Endothelial cell of umbilical vein (primary cell): ENCODE data around the gene LRRN1. TPM values are rescaled to one million over a fixed set of nuclear protein-coding genes. Genes with fewer than 3 reads are reported as not detected.

Source experiments
- BruUV-seq: library from RNA; stranded (reverse); fragments of 400-500 nt; replicated peaks from 2 replicates; lab custom pipeline; 2021; lab: Mats Ljungman, UMichigan
- CTCF ChIA-PET: fragments of 300-600, 350-600 bp; sonication (Branson Sonifier 250); formaldehyde crosslinking; loops from one replicate; lab custom pipeline; 2021; ENCODE audit warnings: antibody characterized with exemption, inconsistent platforms; lab: Charles Lee
- POLR2A ChIA-PET: fragments of 300-600, 350-600 bp; sonication (Branson Sonifier 250); formaldehyde crosslinking; loops from one replicate; lab custom pipeline; 2021; ENCODE audit warnings: antibody characterized with exemption, inconsistent platforms; lab: Charles Lee
- DNase-seq: peaks from one replicate; pipeline ENCODE4 v3.0.0-alpha.2; 2011; ENCODE audit warnings: low read depth, low spot score
- FAIRE-seq: peaks from 2 replicates; lab custom pipeline; 2011; peaks lifted over from hg19 to GRCh38; lab: Jason Lieb, UNC
- H2AFZ ChIP-seq: 2 replicates; pipeline ENCODE4 v1.6.0; 2012; ENCODE audit warnings: low read depth, low read length, control low read depth, inconsistent platforms
- H3K27ac ChIP-seq: 2 replicates; pipeline ENCODE4 v1.5.1; 2011; ENCODE audit warnings: low read depth, mild to moderate bottlenecking, control low read depth, low read length, moderate library complexity; ENCODE audit not compliant: insufficient read depth
- H3K27me3 ChIP-seq, 2 experiments: 2 replicates each; pipeline versions ENCODE4 v1.6.0 to v1.6.1; 2011; ENCODE audit warnings: low read length in 2 of 2, mixed read lengths in 1 of 2; ENCODE audit not compliant: control insufficient read depth in 2 of 2, insufficient read depth in 2 of 2
- H3K36me3 ChIP-seq, 2 experiments: 2 replicates in 1 of 2; 3 replicates in 1 of 2; pipeline ENCODE4 v1.5.1; 2011; ENCODE audit warnings: low read length in 2 of 2, mild to moderate bottlenecking in 1 of 2, moderate library complexity in 1 of 2; ENCODE audit not compliant: control insufficient read depth in 2 of 2, insufficient read depth in 2 of 2; ENCODE audit errors: extremely low read depth in 1 of 2
- H3K4me1 ChIP-seq: 3 replicates; pipeline ENCODE4 v1.5.1; 2011; ENCODE audit warnings: mild to moderate bottlenecking, low read length; ENCODE audit not compliant: control insufficient read depth, insufficient read depth; ENCODE audit errors: extremely low read depth
- H3K4me2 ChIP-seq: 2 replicates; pipeline ENCODE4 v1.6.1; 2011; ENCODE audit warnings: low read length, control low read depth, mixed read lengths; ENCODE audit not compliant: insufficient read depth
- H3K4me3 ChIP-seq, 3 experiments: fragments of 200-600 bp in 1 of 3; sonication (generic), shearing (Covaris generic) in 1 of 3; replicated peaks in 1 of 3; 2 replicates each; pipeline ENCODE4 v1.5.1; 2011 to 2016; ENCODE audit warnings: control low read depth in 3 of 3, low read length in 3 of 3, mild to moderate bottlenecking in 2 of 3, inconsistent platforms in 1 of 3, low read depth in 1 of 3, moderate library complexity in 1 of 3; ENCODE audit not compliant: insufficient read depth in 1 of 3
- H3K79me2 ChIP-seq: 2 replicates; pipeline ENCODE4 v1.6.0; 2012; ENCODE audit warnings: low read length, inconsistent platforms; ENCODE audit not compliant: control insufficient read depth, insufficient read depth
- H3K9ac ChIP-seq: replicated peaks from 2 replicates; pipeline ENCODE3; 2011; ENCODE audit warnings: low read length, control low read depth; ENCODE audit not compliant: insufficient read depth; ENCODE audit errors: extremely low read depth
- H3K9me1 ChIP-seq: replicated peaks from 3 replicates; pipeline ENCODE4 v1.6.0; 2011; ENCODE audit warnings: mild to moderate bottlenecking, low read length; ENCODE audit not compliant: control insufficient read depth, insufficient read depth; ENCODE audit errors: extremely low read depth
- H3K9me3 ChIP-seq: replicated peaks from 2 replicates; pipeline ENCODE4 v1.5.1; 2012; ENCODE audit warnings: low read length, inconsistent platforms; ENCODE audit not compliant: control insufficient read depth, insufficient read depth
- H4K20me1 ChIP-seq: replicated peaks from 2 replicates; pipeline ENCODE3; 2011; ENCODE audit warnings: mild to moderate bottlenecking, low read length; ENCODE audit not compliant: control insufficient read depth, insufficient read depth; ENCODE audit errors: extremely low read depth
- CTCF ChIP-seq, 2 donors: IDR thresholded peaks; 1 replicate in 1 of 2; 2 replicates in 1 of 2; pipeline ENCODE4 v1.5.1; 2011; ENCODE audit warnings: low read length in 2 of 2, mild to moderate bottlenecking in 2 of 2, moderate library complexity in 2 of 2, control low read depth in 1 of 2, inconsistent platforms in 1 of 2, low read depth in 1 of 2; ENCODE audit not compliant: insufficient read depth in 1 of 2; ENCODE audit errors: extremely low read depth in 1 of 2
- EZH2 ChIP-seq: IDR thresholded peaks from 2 replicates; pipeline ENCODE4 v1.6.1; 2012; ENCODE audit warnings: borderline replicate concordance, low read depth, mild to moderate bottlenecking, moderate library complexity, low read length, inconsistent platforms; ENCODE audit not compliant: severe bottlenecking
- FOS ChIP-seq: IDR thresholded peaks from 2 replicates; pipeline ENCODE4 v1.6.1; 2011; ENCODE audit warnings: mild to moderate bottlenecking, low read length, moderate library complexity, borderline replicate concordance; ENCODE audit not compliant: insufficient read depth
- GATA2 ChIP-seq: IDR thresholded peaks from 2 replicates; pipeline ENCODE4 v1.7.0; 2011; ENCODE audit warnings: low read depth, mild to moderate bottlenecking, moderate library complexity, mixed read lengths, low read length; ENCODE audit not compliant: insufficient read length, insufficient read depth
- JUN ChIP-seq: IDR thresholded peaks from 2 replicates; pipeline ENCODE4 v1.6.1; 2011; ENCODE audit warnings: borderline replicate concordance, low read depth; ENCODE audit not compliant: insufficient read length, insufficient read depth
- MAX ChIP-seq: IDR thresholded peaks from 2 replicates; pipeline ENCODE4 v1.6.1; 2011; ENCODE audit not compliant: insufficient read depth, insufficient read length
- MYC ChIP-seq: IDR thresholded peaks from one replicate; pipeline ENCODE4 v1.6.1; 2011; ENCODE audit warnings: mild to moderate bottlenecking, low read depth, low read length
- POLR2A ChIP-seq: IDR thresholded peaks from 2 replicates; pipeline ENCODE4 v1.6.1; 2012; ENCODE audit warnings: low read depth, mild to moderate bottlenecking, control low read depth, low read length
- POLR2AphosphoS5 ChIP-seq: IDR thresholded peaks from 2 replicates; pipeline ENCODE4 v1.6.1; 2012; ENCODE audit warnings: low read depth, mild to moderate bottlenecking, control low read depth, low read length, moderate library complexity; ENCODE audit not compliant: insufficient read depth
- dilution Hi-C: fragments of 300-500 bp; cut with MboI; formaldehyde crosslinking; loops from one replicate; pipeline ENCODE4 v1.15.0; 2019; ENCODE audit warnings: low sequenced_read_pairs; ENCODE audit not compliant: extremely low pct_ligation_motif_present
- intact Hi-C: fragments of 100-400 bp; cut with micrococcal nuclease; formaldehyde crosslinking; loops from one replicate; pipeline ENCODE4 v1.10.0; 2022
- polyA plus RNA-seq, 4 experiments: library from polyadenylated mRNA; depleted of rRNA in 3 of 4; stranded (reverse) in 3 of 4; unstranded in 1 of 4; fragments of >200 nt; gene quantifications; 2 replicates each; pipeline versions ENCODE4 v1.2.1 to v1.2.3, GENCODE V29; 2011 to 2012; ENCODE audit warnings: missing spikeins in 1 of 4
- total RNA-seq: library from RNA; stranded (reverse); gene quantifications from 2 replicates; pipeline ENCODE4 v1.2.3, GENCODE V29; 2021

LRRN1 gene
- total and polyA plus RNA-seq, 2 donors (not counting 3 experiments of a cell fraction or from before 2014, with no cell fraction given) = 0.04 TPM; not detected in 1

- no peak for DNase-seq
- H3K4me1 ChIP-seq = no peaks in the 10 kb centered on the region
- dilution Hi-C loops = no loop called here
- no peak for TF ChIP-seq POLR2AphosphoS5
- no peak for TF ChIP-seq MAX
- TF ChIP-seq MYC = no peak
- TF ChIP-seq POLR2A = no peak
- no peak for TF ChIP-seq FOS
- no peak for TF ChIP-seq JUN
- TF ChIP-seq CTCF (IDR thresholded peaks at IDR 0.05; ENCODE audit: extremely low read depth in 1 of 2, insufficient read depth in 1 of 2, low read depth in 1 of 2, low read length in 2 of 2) = no peak
- TF ChIP-seq EZH2 = no peak
- no peak for TF ChIP-seq GATA2
- H3K9me3 ChIP-seq = peaks cover 4% of the 10 kb centered on the region
- no TSS peak for BruUV-seq
- H2AFZ ChIP-seq = no peak overlapping the region
- H3K27ac ChIP-seq = no peak overlapping the region
- FAIRE-seq = no peak
- no peaks in the 10 kb centered on the region for H3K79me2 ChIP-seq
- H3K4me3 ChIP-seq = no peak overlapping the region
- H4K20me1 ChIP-seq = no peaks in the 10 kb centered on the region
- H3K9ac ChIP-seq = no peak overlapping the region
- H3K27me3 ChIP-seq = no peaks in the 10 kb centered on the region
- ChIA-PET POLR2A (no interaction called here), CTCF (no interaction called here)
- H3K4me2 ChIP-seq = no peak overlapping the region
- intact Hi-C loops = no loop called here
- H3K9me1 ChIP-seq = no peaks in the 10 kb centered on the region
- H3K36me3 ChIP-seq = no peaks in the 10 kb centered on the region
These were observed 27.3 kb downstream of the LRRN1 start for GRCh38 chr3:3826521-3826920.
